Esophagus muscularis mucosa (tissue), 3 donors: ENCODE results near the gene RPL37A.

Source experiments
- POLR2A ChIP-seq: fragments of 450-650 bp; IDR thresholded peaks from one replicate; pipeline ENCODE4 v1.6.1; 2017; ENCODE audit warnings: antibody characterized with exemption, moderate library complexity, mild to moderate bottlenecking, low read depth
- POLR2AphosphoS5 ChIP-seq, 2 donors: sonication (generic); formaldehyde crosslinking; IDR thresholded peaks; one replicate each; pipeline ENCODE4 v1.6.1; 2017; ENCODE audit warnings: antibody characterized with exemption in 2 of 2
- TF ChIP-seq, protein P1 (sequence below), 3 experiments: fragments of 200-600 bp in 2 of 3; fragments of 450-650 bp in 1 of 3; sonication (generic) in 2 of 3; IDR thresholded peaks; one replicate each; pipeline ENCODE4 v1.5.1; 2017 to 2019; ENCODE audit warnings: antibody characterized with exemption in 3 of 3, mild to moderate bottlenecking in 2 of 3, moderate library complexity in 1 of 3

DNA sequence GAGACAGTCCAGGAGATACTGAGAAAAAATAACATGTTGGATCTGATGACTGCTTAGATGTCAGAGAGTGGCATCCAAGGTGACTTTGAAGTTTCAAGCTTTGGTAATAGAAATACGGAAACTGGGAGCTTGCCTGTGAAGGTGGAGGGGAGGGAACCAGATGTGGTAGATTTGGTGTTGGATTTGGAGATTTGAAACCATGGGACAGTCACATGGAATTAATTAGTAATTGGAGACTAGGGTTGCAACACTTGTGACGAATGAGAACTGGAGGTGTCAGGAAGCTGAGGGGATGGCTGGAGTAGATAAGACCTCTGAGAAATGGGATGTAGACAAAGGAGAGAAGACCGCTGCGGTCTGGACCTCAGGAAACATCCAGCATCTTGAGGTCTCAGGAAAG is 46.7 kb downstream of the RPL37A start:
- TF ChIP-seq, protein P1, sequence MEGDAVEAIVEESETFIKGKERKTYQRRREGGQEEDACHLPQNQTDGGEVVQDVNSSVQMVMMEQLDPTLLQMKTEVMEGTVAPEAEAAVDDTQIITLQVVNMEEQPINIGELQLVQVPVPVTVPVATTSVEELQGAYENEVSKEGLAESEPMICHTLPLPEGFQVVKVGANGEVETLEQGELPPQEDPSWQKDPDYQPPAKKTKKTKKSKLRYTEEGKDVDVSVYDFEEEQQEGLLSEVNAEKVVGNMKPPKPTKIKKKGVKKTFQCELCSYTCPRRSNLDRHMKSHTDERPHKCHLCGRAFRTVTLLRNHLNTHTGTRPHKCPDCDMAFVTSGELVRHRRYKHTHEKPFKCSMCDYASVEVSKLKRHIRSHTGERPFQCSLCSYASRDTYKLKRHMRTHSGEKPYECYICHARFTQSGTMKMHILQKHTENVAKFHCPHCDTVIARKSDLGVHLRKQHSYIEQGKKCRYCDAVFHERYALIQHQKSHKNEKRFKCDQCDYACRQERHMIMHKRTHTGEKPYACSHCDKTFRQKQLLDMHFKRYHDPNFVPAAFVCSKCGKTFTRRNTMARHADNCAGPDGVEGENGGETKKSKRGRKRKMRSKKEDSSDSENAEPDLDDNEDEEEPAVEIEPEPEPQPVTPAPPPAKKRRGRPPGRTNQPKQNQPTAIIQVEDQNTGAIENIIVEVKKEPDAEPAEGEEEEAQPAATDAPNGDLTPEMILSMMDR (IDR thresholded peaks at IDR 0.05): no peak
- TF ChIP-seq POLR2AphosphoS5 (IDR thresholded peaks at IDR 0.05) (no peak), POLR2A (no peak)
